Activated T-helper 2 cell treated with anti-CD3 and anti-CD28 coated beads, Interferon-gamma antibody, Interleukin-2, Interleukin-4, amounts not matched to agents 10 μg/mL and 5 μg/mL and 100 μg/mL, durations not matched to agents 14 hours and 24 hours and 36 hours (primary cell): ENCODE data around the gene SUGCT. TPM values are rescaled to one million over a fixed set of nuclear protein-coding genes. Genes with fewer than 3 reads are reported as not detected.
"Not testable (repeated sequence)": the region's sequence is repeated elsewhere in the genome, so short reads cannot be mapped to it uniquely, and the experiment has no call there.

ENCODE experiments used
- DNase-seq: peaks from one replicate; pipeline ENCODE4 v3.0.0; 2021; ENCODE audit warnings: low spot score
- H3K27ac Mint-ChIP-seq: one replicate; pipeline ENCODE4 v1.8.0; 2021; ENCODE audit warnings: mixed read lengths
- H3K27me3 Mint-ChIP-seq: one replicate; pipeline ENCODE4 v1.8.0; 2021; ENCODE audit warnings: low read depth, mixed read lengths
- H3K36me3 Mint-ChIP-seq: one replicate; pipeline ENCODE4 v1.8.0; 2021; ENCODE audit warnings: low read depth, mixed read lengths
- H3K4me1 Mint-ChIP-seq: one replicate; pipeline ENCODE4 v1.8.0; 2021; ENCODE audit warnings: low read depth, mixed read lengths
- H3K4me3 Mint-ChIP-seq: one replicate; pipeline ENCODE4 v1.8.0; 2021; ENCODE audit warnings: low read depth, mild to moderate bottlenecking, moderate library complexity, mixed read lengths
- H3K9me3 Mint-ChIP-seq: one replicate; pipeline ENCODE4 v1.8.0; 2021; ENCODE audit warnings: mixed read lengths
- intact Hi-C: fragments of 100-400 bp; cut with micrococcal nuclease; formaldehyde crosslinking; loops from one replicate; pipeline ENCODE4 v1.15.1; 2023
- total RNA-seq: library from RNA; stranded (reverse); gene quantifications from 2 replicates; pipeline ENCODE4 v1.2.3, GENCODE V29; 2022

SUGCT gene
- total RNA-seq, 1 donor from 2014 or later = 0.43 TPM

GRCh38 chr7:40244226-40244625 lies 109.4 kb downstream of the SUGCT start:
- Mint-ChIP-seq H3K36me3 (no peaks in the 10 kb centered on the region), H3K4me3 (no peak overlapping the region), H3K27me3 (no peaks in the 10 kb centered on the region), H3K27ac (no peak overlapping the region), H3K4me1 (no peaks in the 10 kb centered on the region), H3K9me3 (no peaks in the 10 kb centered on the region)
- intact Hi-C loops = no loop called here
- DNase-seq = no peak

GRCh38 chr7:40248681-40249080 lies 113.9 kb downstream of the SUGCT start:
- Mint-ChIP-seq H3K27ac (no peak overlapping the region), H3K4me3 (no peak overlapping the region), H3K4me1 (no peaks in the 10 kb centered on the region), H3K36me3 (no peaks in the 10 kb centered on the region), H3K9me3 (no peaks in the 10 kb centered on the region), H3K27me3 (no peaks in the 10 kb centered on the region)
- DNase-seq = no peak
- intact Hi-C loops = no loop called here

DNA sequence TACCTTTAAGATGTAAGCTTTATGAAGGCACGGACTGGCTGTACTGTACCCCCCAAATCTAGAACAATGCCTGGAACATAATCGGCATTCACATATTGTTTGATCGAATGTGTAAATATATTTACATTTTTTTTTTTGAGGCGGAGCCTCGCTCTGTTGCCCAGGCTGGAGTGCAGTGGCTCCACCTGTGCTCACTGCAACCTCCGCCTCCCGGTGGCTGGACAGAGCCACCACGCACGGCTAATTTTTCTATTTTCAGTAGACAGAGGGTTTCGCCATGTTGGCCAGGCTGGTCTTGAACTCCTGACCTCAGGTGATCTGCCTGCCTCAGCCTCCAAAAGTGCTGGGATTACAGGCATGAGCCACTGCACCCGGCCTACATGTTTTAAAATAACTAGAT lies 118.6 kb downstream of the SUGCT start:
- H3K36me3 Mint-ChIP-seq, H3K9me3 Mint-ChIP-seq, intact Hi-C loops, H3K4me1 Mint-ChIP-seq, H3K27ac Mint-ChIP-seq, H3K4me3 Mint-ChIP-seq, H3K27me3 Mint-ChIP-seq, DNase-seq: not testable (repeated sequence)

- no peaks in the 10 kb centered on the region for H3K9me3 Mint-ChIP-seq
Observed at GRCh38 chr7:40263752-40264390, 129.1 kb downstream of the SUGCT start.

DNA sequence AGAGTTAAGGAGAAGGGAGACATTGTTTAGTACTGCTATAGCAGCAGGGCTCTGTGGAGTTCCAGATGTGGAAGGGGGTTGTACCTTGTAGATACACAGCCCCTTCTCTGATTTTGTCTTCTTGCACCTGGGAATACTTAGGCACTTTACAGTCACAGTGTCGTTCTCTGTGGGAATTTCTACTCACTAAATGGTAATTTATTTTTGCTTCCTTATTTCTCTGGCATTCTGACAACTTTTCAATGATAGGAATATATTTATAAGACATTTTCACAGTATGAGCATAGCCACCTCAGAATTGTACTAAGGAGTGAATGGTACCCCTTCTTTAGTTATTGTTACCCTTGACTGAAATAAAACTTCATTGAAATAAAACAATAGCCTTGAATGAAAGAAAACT lies 132.8 kb downstream of the SUGCT start:
- no peak for DNase-seq
- H3K4me3 Mint-ChIP-seq = no peak overlapping the region
- no peaks in the 10 kb centered on the region for H3K36me3 Mint-ChIP-seq
- intact Hi-C loops = no loop called here
- H3K9me3 Mint-ChIP-seq = no peaks in the 10 kb centered on the region
- H3K27me3 Mint-ChIP-seq = no peaks in the 10 kb centered on the region
- peaks cover 3% of the 10 kb centered on the region for H3K4me1 Mint-ChIP-seq
- H3K27ac Mint-ChIP-seq = no peak overlapping the region

More at GRCh38 chr7:40263752-40264390, 129.1 kb downstream of the SUGCT start:
- Mint-ChIP-seq H3K4me3 (no peak overlapping the region), H3K27ac (no peak overlapping the region), H3K27me3 (no peaks in the 10 kb centered on the region), H3K36me3 (no peaks in the 10 kb centered on the region), H3K4me1 (peaks cover 3% of the 10 kb centered on the region)
- intact Hi-C loops = no loop called here
- no peak for DNase-seq

- H3K27me3 Mint-ChIP-seq, H3K27ac Mint-ChIP-seq, H3K4me1 Mint-ChIP-seq, DNase-seq, H3K9me3 Mint-ChIP-seq, intact Hi-C loops, H3K36me3 Mint-ChIP-seq, H3K4me3 Mint-ChIP-seq: not testable (repeated sequence)
Observed at GRCh38 chr7:40268810-40269209, 134.0 kb downstream of the SUGCT start.

DNA sequence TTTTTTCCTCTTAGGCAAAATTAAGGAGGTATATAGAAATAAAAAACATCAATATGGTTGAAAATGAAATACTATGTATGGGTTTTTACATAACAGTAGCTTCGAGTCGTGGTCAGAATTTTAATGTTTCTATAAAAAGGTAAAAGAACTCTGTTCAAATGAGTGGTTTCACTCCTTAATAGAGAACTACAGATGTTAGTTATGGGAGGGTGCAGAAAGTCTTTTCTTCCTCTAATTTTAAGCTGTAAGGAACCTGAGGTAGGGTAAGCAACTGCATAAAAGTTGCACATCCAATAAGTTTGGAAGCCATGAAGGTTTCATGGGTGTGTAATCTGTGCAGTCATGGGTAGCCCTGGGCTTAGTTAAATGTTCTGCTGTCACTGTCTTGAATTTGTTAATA lies 141.3 kb downstream of the SUGCT start:
- Mint-ChIP-seq H3K36me3 (no peaks in the 10 kb centered on the region), H3K4me3 (no peak overlapping the region), H3K4me1 (no peaks in the 10 kb centered on the region), H3K27ac (no peak overlapping the region), H3K27me3 (no peaks in the 10 kb centered on the region), H3K9me3 (peaks cover 2% of the 10 kb centered on the region)
- no peak for DNase-seq
- intact Hi-C loops = no loop called here

- Mint-ChIP-seq H3K27ac (no peak overlapping the region), H3K9me3 (peaks cover 4% of the 10 kb centered on the region), H3K36me3 (no peaks in the 10 kb centered on the region), H3K4me3 (no peak overlapping the region), H3K4me1 (no peaks in the 10 kb centered on the region), H3K27me3 (no peaks in the 10 kb centered on the region)
- intact Hi-C loops = no loop called here
- DNase-seq = no peak
Observed at GRCh38 chr7:40279991-40280390, 145.2 kb downstream of the SUGCT start.

GRCh38 chr7:40282858-40283257 lies 148.1 kb downstream of the SUGCT start:
- Mint-ChIP-seq H3K36me3 (no peaks in the 10 kb centered on the region), H3K4me1 (no peaks in the 10 kb centered on the region), H3K27me3 (no peaks in the 10 kb centered on the region), H3K4me3 (no peak overlapping the region), H3K27ac (no peak overlapping the region), H3K9me3 (peaks cover 4% of the 10 kb centered on the region)
- intact Hi-C loops = no loop called here
- no peak for DNase-seq

GRCh38 chr7:40283391-40283790 lies 148.6 kb downstream of the SUGCT start:
- H3K27ac Mint-ChIP-seq = no peak overlapping the region
- no peak for DNase-seq
- intact Hi-C loops = no loop called here

GRCh38 chr7:40288827-40289226 lies 154.0 kb downstream of the SUGCT start:
- H3K36me3 Mint-ChIP-seq = no peaks in the 10 kb centered on the region
- no peaks in the 10 kb centered on the region for H3K4me1 Mint-ChIP-seq
- H3K27me3 Mint-ChIP-seq = no peaks in the 10 kb centered on the region
- no peak overlapping the region for H3K4me3 Mint-ChIP-seq
- no peak for DNase-seq
- H3K27ac Mint-ChIP-seq = no peak overlapping the region
- intact Hi-C loops = no loop called here
- H3K9me3 Mint-ChIP-seq = no peaks in the 10 kb centered on the region

More at GRCh38 chr7:40283391-40283790, 148.6 kb downstream of the SUGCT start:
- H3K4me1 Mint-ChIP-seq = no peaks in the 10 kb centered on the region
- no peaks in the 10 kb centered on the region for H3K36me3 Mint-ChIP-seq
- no peak overlapping the region for H3K4me3 Mint-ChIP-seq
- H3K9me3 Mint-ChIP-seq = peaks cover 4% of the 10 kb centered on the region
- no peaks in the 10 kb centered on the region for H3K27me3 Mint-ChIP-seq

GRCh38 chr7:40297741-40298311 lies 163.0 kb downstream of the SUGCT start:
- H3K9me3 Mint-ChIP-seq = no peaks in the 10 kb centered on the region

DNA sequence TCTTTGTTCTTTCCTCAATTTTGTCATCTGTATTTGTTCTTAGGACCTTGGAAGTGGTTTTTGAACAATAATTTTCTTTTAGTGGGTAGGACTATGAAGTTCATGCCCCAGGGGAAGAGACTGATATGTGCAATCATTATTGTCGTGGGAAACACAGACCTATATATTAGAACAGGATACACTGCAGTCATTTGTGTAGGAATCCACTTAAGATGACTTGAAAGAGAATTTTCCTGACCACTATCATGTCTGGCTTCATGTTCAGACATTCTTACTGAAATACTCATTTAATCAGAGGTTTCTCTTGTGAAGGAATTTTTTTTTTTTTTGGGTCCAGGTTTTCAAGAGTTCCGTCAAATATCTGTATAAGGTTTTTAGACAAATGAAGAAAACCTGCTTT lies 163.6 kb downstream of the SUGCT start:
- no peaks in the 10 kb centered on the region for H3K27me3 Mint-ChIP-seq
- H3K9me3 Mint-ChIP-seq = no peaks in the 10 kb centered on the region
- intact Hi-C loops = no loop called here
- H3K36me3 Mint-ChIP-seq = no peaks in the 10 kb centered on the region
- no peak for DNase-seq
- no peak overlapping the region for H3K4me3 Mint-ChIP-seq
- peaks cover 3% of the 10 kb centered on the region for H3K4me1 Mint-ChIP-seq
- no peak overlapping the region for H3K27ac Mint-ChIP-seq

More at GRCh38 chr7:40297741-40298311, 163.0 kb downstream of the SUGCT start:
- Mint-ChIP-seq H3K4me3 (no peak overlapping the region), H3K27me3 (no peaks in the 10 kb centered on the region), H3K4me1 (peaks cover 3% of the 10 kb centered on the region), H3K27ac (no peak overlapping the region), H3K36me3 (no peaks in the 10 kb centered on the region)
- intact Hi-C loops = no loop called here
- DNase-seq = no peak
